WTC11 (cell line): ENCODE measurements around the gene TINAGL1. TPM values are rescaled to one million over a fixed set of nuclear protein-coding genes. Genes with fewer than 3 reads are reported as not detected.
A peak's percentile ranks its signal among the peaks of the same experiment; 100 is the strongest.

Experiments used
- ATAC-seq: fragments of 200-7000 bp; cut with Tn5 transposase; 2 replicates; pipeline ENCODE4 v1.10.0; 2021; ENCODE audit warnings: mild to moderate bottlenecking, moderate library complexity
- CTCF ChIA-PET: fragments of 300-600 bp; sonication (Branson Sonifier 250); formaldehyde crosslinking; loops from one replicate; lab custom pipeline; 2021; ENCODE audit warnings: antibody characterized with exemption; lab: Charles Lee
- POLR2A ChIA-PET: fragments of 350-600 bp; sonication (Branson Sonifier 250); formaldehyde crosslinking; loops from one replicate; lab custom pipeline; 2021; ENCODE audit warnings: antibody characterized with exemption; lab: Charles Lee
- DNase-seq: peaks from one replicate; pipeline ENCODE4 v3.0.0; 2021; ENCODE audit warnings: low spot score
- H3K27ac Mint-ChIP-seq: 2 replicates; pipeline ENCODE4 v1.8.0; 2021; ENCODE audit warnings: mixed read lengths
- H3K27me3 Mint-ChIP-seq: 2 replicates; pipeline ENCODE4 v1.8.0; 2021; ENCODE audit warnings: low read depth, mild to moderate bottlenecking, moderate library complexity, mixed read lengths
- H3K36me3 Mint-ChIP-seq: 2 replicates; pipeline ENCODE4 v1.8.0; 2021; ENCODE audit warnings: mixed read lengths
- H3K4me1 Mint-ChIP-seq: 2 replicates; pipeline ENCODE4 v1.8.0; 2022; ENCODE audit warnings: mixed read lengths
- H3K4me3 Mint-ChIP-seq: 2 replicates; pipeline ENCODE4 v1.8.0; 2021; ENCODE audit warnings: mild to moderate bottlenecking, moderate library complexity, mixed read lengths
- H3K9me3 Mint-ChIP-seq: 2 replicates; pipeline ENCODE4 v1.8.0; 2021; ENCODE audit warnings: mixed read lengths
- ATF1 ChIP-seq: sonication (generic); formaldehyde crosslinking; IDR thresholded peaks from 2 replicates; pipeline ENCODE4 v1.8.1; 2023; ENCODE audit warnings: mild to moderate bottlenecking, moderate library complexity, missing genetic modification reagents
- CREM ChIP-seq: sonication (generic); formaldehyde crosslinking; IDR thresholded peaks from 2 replicates; pipeline ENCODE4 v1.8.1; 2022; ENCODE audit warnings: mild to moderate bottlenecking, missing genetic modification reagents, moderate library complexity
- CTCF ChIP-seq: fragments of 200-600 bp; IDR thresholded peaks from 2 replicates; pipeline ENCODE4 v1.8.0; 2022; ENCODE audit warnings: antibody characterized with exemption
- EMX1 ChIP-seq: fragments of 250-450 bp; sonication (Bioruptor Pico); IDR thresholded peaks from 2 replicates; pipeline ENCODE4 v1.8.0; 2021; ENCODE audit warnings: mild to moderate bottlenecking
- FOXK1 ChIP-seq: sonication (generic); formaldehyde crosslinking; IDR thresholded peaks from 2 replicates; pipeline ENCODE4 v1.8.0; 2022; ENCODE audit warnings: mild to moderate bottlenecking, moderate library complexity, missing genetic modification reagents
- FOXP1 ChIP-seq: sonication (generic); formaldehyde crosslinking; IDR thresholded peaks from 2 replicates; pipeline ENCODE4 v1.8.0; 2022; ENCODE audit warnings: missing genetic modification reagents, mild to moderate bottlenecking, moderate library complexity, borderline replicate concordance
- HMGA2 ChIP-seq: fragments of 250-450 bp; sonication (Bioruptor Pico); IDR thresholded peaks from 2 replicates; pipeline ENCODE4 v1.4.0; 2021; ENCODE audit warnings: mild to moderate bottlenecking, moderate library complexity
- JUN ChIP-seq: sonication (generic); formaldehyde crosslinking; IDR thresholded peaks from 2 replicates; pipeline ENCODE4 v1.8.0; 2023; ENCODE audit warnings: mild to moderate bottlenecking, missing genetic modification reagents
- KAT7 ChIP-seq: sonication (generic); formaldehyde crosslinking; IDR thresholded peaks from 2 replicates; pipeline ENCODE4 v1.8.1; 2023; ENCODE audit warnings: missing genetic modification reagents, mild to moderate bottlenecking, borderline replicate concordance
- MAX ChIP-seq: sonication (generic); formaldehyde crosslinking; IDR thresholded peaks from 2 replicates; pipeline ENCODE4 v1.8.0; 2022; ENCODE audit warnings: mild to moderate bottlenecking, missing genetic modification reagents
- PREB ChIP-seq: sonication (generic); formaldehyde crosslinking; IDR thresholded peaks from 2 replicates; pipeline ENCODE4 v1.8.1; 2022; ENCODE audit warnings: mild to moderate bottlenecking, missing genetic modification reagents, moderate library complexity, borderline replicate concordance
- TCF7 ChIP-seq: sonication (generic); formaldehyde crosslinking; IDR thresholded peaks from 2 replicates; pipeline ENCODE4 v1.8.0; 2022; ENCODE audit warnings: mild to moderate bottlenecking, low read depth, missing genetic modification reagents, moderate library complexity
- TP53 ChIP-seq: sonication (generic); formaldehyde crosslinking; IDR thresholded peaks from 2 replicates; pipeline ENCODE4 v1.8.1; 2023; ENCODE audit warnings: mild to moderate bottlenecking, missing genetic modification reagents
- ZNF138 ChIP-seq: sonication (generic); formaldehyde crosslinking; conservative IDR thresholded peaks from 2 replicates; pipeline ENCODE4 v1.8.1; 2022; ENCODE audit warnings: mild to moderate bottlenecking, moderate library complexity, missing genetic modification reagents
- ZNF232 ChIP-seq: sonication (generic); formaldehyde crosslinking; IDR thresholded peaks from 2 replicates; pipeline ENCODE4 v1.8.0; 2022; ENCODE audit warnings: mild to moderate bottlenecking, missing genetic modification reagents
- ZNF512 ChIP-seq: sonication (generic); formaldehyde crosslinking; IDR thresholded peaks from 2 replicates; pipeline ENCODE4 v1.8.1; 2022; ENCODE audit warnings: missing genetic modification reagents, borderline replicate concordance
- total RNA-seq: library from RNA; stranded (reverse); gene quantifications from 3 replicates; pipeline ENCODE4 v1.2.3, GENCODE V29; 2021
- TF ChIP-seq, protein P1 (sequence below): sonication (generic); formaldehyde crosslinking; IDR thresholded peaks from 2 replicates; pipeline ENCODE4 v1.8.1; 2023; ENCODE audit warnings: mild to moderate bottlenecking, missing genetic modification reagents
- TF ChIP-seq, protein P2 (sequence below): sonication (generic); formaldehyde crosslinking; IDR thresholded peaks from 2 replicates; pipeline ENCODE4 v1.8.0; 2023; ENCODE audit warnings: mild to moderate bottlenecking, missing genetic modification reagents
- TF ChIP-seq, protein P3 (sequence below): sonication (generic); formaldehyde crosslinking; IDR thresholded peaks from 2 replicates; pipeline ENCODE4 v1.8.1; 2022; ENCODE audit warnings: low read depth, missing genetic modification reagents, borderline replicate concordance

TINAGL1 gene
- total RNA-seq, 1 experiment from 2014 or later, result 7.2 TPM

DNA sequence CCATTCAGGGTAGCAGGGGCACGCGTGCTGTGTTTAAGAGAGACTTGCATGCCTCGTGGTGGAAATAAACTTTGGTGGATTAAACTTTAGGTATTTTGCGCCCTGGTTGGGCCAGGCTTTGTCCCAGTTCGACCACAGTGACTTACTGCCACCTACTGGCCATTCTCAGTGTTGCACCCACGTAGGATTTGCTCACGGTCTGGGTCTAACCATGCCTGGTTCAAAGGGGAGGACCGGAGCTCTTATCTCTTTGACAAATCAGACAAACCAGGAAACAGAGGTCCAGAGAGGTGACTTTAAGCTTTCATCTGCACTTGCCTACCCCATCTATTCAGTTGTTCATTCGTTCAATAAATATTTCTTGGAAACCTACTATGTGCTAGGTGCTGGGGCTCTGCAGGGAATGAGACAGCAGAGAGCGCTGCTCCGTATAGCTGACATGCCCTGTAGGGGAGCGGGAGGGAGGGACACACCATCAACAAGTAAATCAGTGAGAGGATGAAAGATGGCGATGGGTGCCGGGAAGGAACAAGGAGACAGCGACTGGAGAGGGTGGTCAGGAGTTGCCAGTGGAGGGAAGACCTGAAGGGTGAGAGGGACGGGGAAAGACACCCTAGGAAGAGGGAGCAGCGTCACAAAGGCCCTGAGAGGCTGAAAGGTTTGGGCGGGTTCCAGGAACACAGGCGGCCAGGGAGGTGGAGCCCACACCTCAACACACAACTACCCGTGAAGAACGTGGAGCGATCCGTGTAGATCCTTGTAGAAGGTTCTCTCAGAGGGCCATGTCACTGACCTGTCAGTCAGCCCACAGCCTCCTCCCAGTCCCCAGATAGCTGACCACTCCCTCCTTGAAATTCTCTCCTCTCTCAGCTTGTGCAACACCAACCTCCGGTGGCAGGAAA is 27.2 kb upstream of the TINAGL1 start:
- peaks cover 14% of the 10 kb centered on the region; the same call in 1 of the 2 replicates for H3K4me1 Mint-ChIP-seq
- no peaks in the 10 kb centered on the region for H3K27me3 Mint-ChIP-seq
- H3K36me3 Mint-ChIP-seq, result no peaks in the 10 kb centered on the region
- H3K27ac Mint-ChIP-seq, result no peak overlapping the region
- peak overlapping the region; percentile 81 for H3K4me3 Mint-ChIP-seq
- CTCF ChIA-PET, result interaction anchor here (0.5 to 4.0 kb wide), 82 partner anchors 8 to 463 kb away, joined by 3 to 58 read pairs (median 5); partner anchors contain the start of genes COL16A1, FABP3, HCRTR1 and SERINC2
- POLR2A ChIA-PET, result interaction anchor here (0.8 to 1.2 kb wide), 5 partner anchors 13 to 252 kb away, joined by 3 to 5 read pairs (median 3); partner anchors contain the start of genes SNRNP40 and ZCCHC17
- TF ChIP-seq FOXP1 (CRISPR knock-in tag) (peak; percentile 4; the same call in 1 of the 2 replicates), TCF7 (CRISPR knock-in tag) (no peak), FOXK1 (peak; percentile 51; the same call in 1 of the 2 replicates), ATF1 (CRISPR knock-in tag) (no peak), HMGA2 (no peak), ZNF512 (CRISPR knock-in tag) (no peak), KAT7 (no peak), MAX (peak; percentile 44), CTCF (peak; percentile 91)
- TF ChIP-seq, protein P1, sequence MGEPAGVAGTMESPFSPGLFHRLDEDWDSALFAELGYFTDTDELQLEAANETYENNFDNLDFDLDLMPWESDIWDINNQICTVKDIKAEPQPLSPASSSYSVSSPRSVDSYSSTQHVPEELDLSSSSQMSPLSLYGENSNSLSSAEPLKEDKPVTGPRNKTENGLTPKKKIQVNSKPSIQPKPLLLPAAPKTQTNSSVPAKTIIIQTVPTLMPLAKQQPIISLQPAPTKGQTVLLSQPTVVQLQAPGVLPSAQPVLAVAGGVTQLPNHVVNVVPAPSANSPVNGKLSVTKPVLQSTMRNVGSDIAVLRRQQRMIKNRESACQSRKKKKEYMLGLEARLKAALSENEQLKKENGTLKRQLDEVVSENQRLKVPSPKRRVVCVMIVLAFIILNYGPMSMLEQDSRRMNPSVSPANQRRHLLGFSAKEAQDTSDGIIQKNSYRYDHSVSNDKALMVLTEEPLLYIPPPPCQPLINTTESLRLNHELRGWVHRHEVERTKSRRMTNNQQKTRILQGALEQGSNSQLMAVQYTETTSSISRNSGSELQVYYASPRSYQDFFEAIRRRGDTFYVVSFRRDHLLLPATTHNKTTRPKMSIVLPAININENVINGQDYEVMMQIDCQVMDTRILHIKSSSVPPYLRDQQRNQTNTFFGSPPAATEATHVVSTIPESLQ, result no peak
- TF ChIP-seq, protein P2, sequence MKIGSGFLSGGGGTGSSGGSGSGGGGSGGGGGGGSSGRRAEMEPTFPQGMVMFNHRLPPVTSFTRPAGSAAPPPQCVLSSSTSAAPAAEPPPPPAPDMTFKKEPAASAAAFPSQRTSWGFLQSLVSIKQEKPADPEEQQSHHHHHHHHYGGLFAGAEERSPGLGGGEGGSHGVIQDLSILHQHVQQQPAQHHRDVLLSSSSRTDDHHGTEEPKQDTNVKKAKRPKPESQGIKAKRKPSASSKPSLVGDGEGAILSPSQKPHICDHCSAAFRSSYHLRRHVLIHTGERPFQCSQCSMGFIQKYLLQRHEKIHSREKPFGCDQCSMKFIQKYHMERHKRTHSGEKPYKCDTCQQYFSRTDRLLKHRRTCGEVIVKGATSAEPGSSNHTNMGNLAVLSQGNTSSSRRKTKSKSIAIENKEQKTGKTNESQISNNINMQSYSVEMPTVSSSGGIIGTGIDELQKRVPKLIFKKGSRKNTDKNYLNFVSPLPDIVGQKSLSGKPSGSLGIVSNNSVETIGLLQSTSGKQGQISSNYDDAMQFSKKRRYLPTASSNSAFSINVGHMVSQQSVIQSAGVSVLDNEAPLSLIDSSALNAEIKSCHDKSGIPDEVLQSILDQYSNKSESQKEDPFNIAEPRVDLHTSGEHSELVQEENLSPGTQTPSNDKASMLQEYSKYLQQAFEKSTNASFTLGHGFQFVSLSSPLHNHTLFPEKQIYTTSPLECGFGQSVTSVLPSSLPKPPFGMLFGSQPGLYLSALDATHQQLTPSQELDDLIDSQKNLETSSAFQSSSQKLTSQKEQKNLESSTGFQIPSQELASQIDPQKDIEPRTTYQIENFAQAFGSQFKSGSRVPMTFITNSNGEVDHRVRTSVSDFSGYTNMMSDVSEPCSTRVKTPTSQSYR, result 0 out of 2 replicates have a peak, but pooled peaks have one; percentile 16
- peak; percentile 89 for ATAC-seq
- peak; percentile 93 for DNase-seq
- H3K9me3 Mint-ChIP-seq, result no peaks in the 10 kb centered on the region

- no peak overlapping the region for H3K27ac Mint-ChIP-seq
- POLR2A ChIA-PET, result interaction anchor here (0.9 to 1.2 kb wide), 3 partner anchors 14 to 176 kb away, joined by 3 to 5 read pairs (median 4); no protein-coding TSS in a partner anchor
- no peaks in the 10 kb centered on the region for H3K27me3 Mint-ChIP-seq
- CTCF ChIA-PET, result interaction anchor here (0.5 to 4.0 kb wide), 63 partner anchors 11 to 462 kb away, joined by 3 to 58 read pairs (median 7); partner anchors contain the start of genes COL16A1, FABP3, HCRTR1 and SNRNP40
- DNase-seq (no peak), ATAC-seq (no peak)
- no peaks in the 10 kb centered on the region for H3K36me3 Mint-ChIP-seq
- H3K4me1 Mint-ChIP-seq, result peaks cover 14% of the 10 kb centered on the region; the same call in 1 of the 2 replicates
- H3K4me3 Mint-ChIP-seq, result peak overlapping the region; percentile 81
- no peaks in the 10 kb centered on the region for H3K9me3 Mint-ChIP-seq
- TF ChIP-seq ZNF138, result no peak
- TF ChIP-seq TP53, result no peak
- no peak for TF ChIP-seq ZNF232
- no peak for TF ChIP-seq JUN (CRISPR knock-in tag)
- TF ChIP-seq EMX1 (CRISPR knock-in tag), result no peak
- TF ChIP-seq PREB, result no peak
- TF ChIP-seq, protein P3, sequence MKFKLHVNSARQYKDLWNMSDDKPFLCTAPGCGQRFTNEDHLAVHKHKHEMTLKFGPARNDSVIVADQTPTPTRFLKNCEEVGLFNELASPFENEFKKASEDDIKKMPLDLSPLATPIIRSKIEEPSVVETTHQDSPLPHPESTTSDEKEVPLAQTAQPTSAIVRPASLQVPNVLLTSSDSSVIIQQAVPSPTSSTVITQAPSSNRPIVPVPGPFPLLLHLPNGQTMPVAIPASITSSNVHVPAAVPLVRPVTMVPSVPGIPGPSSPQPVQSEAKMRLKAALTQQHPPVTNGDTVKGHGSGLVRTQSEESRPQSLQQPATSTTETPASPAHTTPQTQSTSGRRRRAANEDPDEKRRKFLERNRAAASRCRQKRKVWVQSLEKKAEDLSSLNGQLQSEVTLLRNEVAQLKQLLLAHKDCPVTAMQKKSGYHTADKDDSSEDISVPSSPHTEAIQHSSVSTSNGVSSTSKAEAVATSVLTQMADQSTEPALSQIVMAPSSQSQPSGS (CRISPR knock-in tag), result no peak
- no peak for TF ChIP-seq CREM (CRISPR knock-in tag)
These were observed 26.3 kb upstream of the TINAGL1 start for GRCh38 chr1:31549809-31550620.
